RWPE2 (cell line): ENCODE measurements around the gene RSAD2.

Experiments used
- ATAC-seq: fragments of 200-7000 bp; cut with Tn5 transposase; 3 replicates; pipeline ENCODE4 v1.9.1; 2021; ENCODE audit warnings: low read depth
- DNase-seq: peaks from one replicate; pipeline ENCODE4 v3.0.0-alpha.2; 2020; ENCODE audit warnings: low spot score
- H3K27ac ChIP-seq: fragments of 450-650 bp; 2 replicates; pipeline ENCODE4 v1.5.1; 2017; ENCODE audit warnings: mild to moderate bottlenecking; ENCODE audit not compliant: poor library complexity, severe bottlenecking
- H3K27me3 ChIP-seq: fragments of 250-450 bp; sonication (Bioruptor Pico); 2 replicates; pipeline ENCODE4 v1.5.1; 2021; ENCODE audit warnings: mild to moderate bottlenecking, moderate library complexity; ENCODE audit not compliant: insufficient read depth, poor library complexity, severe bottlenecking
- H3K36me3 ChIP-seq: fragments of 250-450 bp; sonication (Bioruptor Pico); 2 replicates; pipeline ENCODE4 v1.5.1; 2020; ENCODE audit warnings: low read depth, mild to moderate bottlenecking, moderate library complexity
- H3K4me1 ChIP-seq: fragments of 250-450 bp; sonication (Bioruptor Pico); 2 replicates; pipeline ENCODE4 v1.5.1; 2021; ENCODE audit warnings: mild to moderate bottlenecking, moderate library complexity; ENCODE audit not compliant: insufficient read depth, poor library complexity, severe bottlenecking
- H3K4me3 ChIP-seq: fragments of 250-450 bp; sonication (Bioruptor Pico); 2 replicates; pipeline ENCODE4 v1.5.1; 2021; ENCODE audit warnings: mild to moderate bottlenecking, moderate library complexity; ENCODE audit not compliant: severe bottlenecking
- H3K9me3 ChIP-seq: fragments of 250-450 bp; sonication (Bioruptor Pico); 2 replicates; pipeline ENCODE4 v1.5.1; 2021; ENCODE audit warnings: mild to moderate bottlenecking, moderate library complexity; ENCODE audit not compliant: severe bottlenecking
- CTCF ChIP-seq: fragments of 450-650 bp; IDR thresholded peaks from one replicate; pipeline ENCODE4 v1.5.1; 2017; ENCODE audit warnings: mild to moderate bottlenecking, moderate library complexity; ENCODE audit not compliant: poor library complexity, severe bottlenecking

RSAD2 gene

GRCh38 chr2:6863792-6864191 lies 13.8 kb upstream of the RSAD2 start:
- DNase-seq (no peak), ATAC-seq (no peak)
- Histone ChIP-seq H3K4me3 (no peak overlapping the region), H3K27ac (no peak overlapping the region), H3K4me1 (no peaks in the 10 kb centered on the region), H3K27me3 (no peaks in the 10 kb centered on the region), H3K9me3 (no peaks in the 10 kb centered on the region), H3K36me3 (no peaks in the 10 kb centered on the region)
- no peak for TF ChIP-seq CTCF

DNA sequence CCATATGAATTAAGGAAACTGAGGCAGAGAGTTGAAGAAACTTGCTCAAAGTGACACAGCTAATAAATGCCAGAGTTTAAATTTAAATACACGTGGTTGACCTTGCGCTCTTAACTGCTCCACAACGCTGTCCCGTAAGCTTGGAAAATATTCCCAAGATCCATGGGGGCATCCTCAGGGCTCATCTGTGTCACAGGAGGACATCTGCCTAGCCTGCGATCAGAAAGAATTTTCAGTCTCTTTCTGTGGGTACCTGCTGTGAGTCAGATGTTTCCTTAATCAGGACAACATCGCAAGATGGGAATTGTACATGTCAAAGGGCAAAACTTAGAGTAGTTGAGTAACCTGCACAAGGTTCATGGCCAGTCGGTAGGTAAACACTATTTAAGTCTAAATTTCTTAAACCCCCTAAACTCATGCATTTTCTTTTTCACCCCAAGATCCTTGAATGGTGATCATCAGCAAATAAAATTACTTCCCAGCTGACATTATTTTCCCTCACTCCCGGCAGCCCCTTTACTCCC lies 13.3 kb upstream of the RSAD2 start:
- Histone ChIP-seq H3K4me3 (no peak overlapping the region), H3K9me3 (no peaks in the 10 kb centered on the region), H3K27me3 (no peaks in the 10 kb centered on the region), H3K4me1 (no peaks in the 10 kb centered on the region), H3K27ac (no peak overlapping the region), H3K36me3 (no peaks in the 10 kb centered on the region)
- TF ChIP-seq CTCF = no peak
- no peak for ATAC-seq
- DNase-seq = no peak

- DNase-seq (no peak), ATAC-seq (no peak)
- H3K9me3 ChIP-seq = no peaks in the 10 kb centered on the region
- H3K27ac ChIP-seq = no peak overlapping the region
- TF ChIP-seq CTCF = no peak
- no peaks in the 10 kb centered on the region for H3K36me3 ChIP-seq
- H3K4me3 ChIP-seq = peak overlapping the region; percentile 50
- H3K27me3 ChIP-seq = no peaks in the 10 kb centered on the region
- no peaks in the 10 kb centered on the region for H3K4me1 ChIP-seq
Observed at GRCh38 chr2:6864923-6865345, 12.6 kb upstream of the RSAD2 start.

- Histone ChIP-seq H3K27ac (no peak within 1 kb of the TSS), H3K4me3 (peak within 1 kb of the TSS; percentile 50), H3K27me3 (no peaks in the 10 kb centered on the region), H3K9me3 (no peaks in the 10 kb centered on the region), H3K36me3 (no peaks in the 10 kb centered on the region), H3K4me1 (no peaks in the 10 kb centered on the region)
- TF ChIP-seq CTCF = peak; percentile 21
- ATAC-seq (peak; percentile 65), DNase-seq (no peak)
Observed at GRCh38 chr2:6865346-6866274, 12.0 kb upstream of the RSAD2 start, which contains the start of gene CMPK2. Gene CMPK2, minus strand, starts transcription at chr2:6865907. Its CDS starts 211 bp downstream, at chr2:6865696.

DNA sequence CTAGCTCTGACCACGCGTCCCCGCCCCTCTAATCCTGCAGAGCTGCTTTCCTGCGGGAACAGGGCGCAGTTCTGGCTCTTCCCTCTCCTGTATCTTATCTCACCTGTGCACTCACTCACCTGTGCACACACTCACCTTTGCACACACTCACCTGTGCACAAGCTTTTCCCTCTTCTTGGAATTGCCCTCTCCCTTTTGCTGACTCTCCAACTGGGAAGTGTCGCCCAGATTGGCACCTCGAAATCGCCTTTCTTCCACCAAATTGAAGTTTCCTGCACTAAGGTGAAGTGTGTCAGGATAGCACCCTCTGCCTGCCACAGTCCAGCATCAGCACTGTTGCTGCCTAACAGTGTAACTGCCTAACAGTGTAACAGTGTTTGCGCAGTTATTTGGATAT lies 11.3 kb upstream of the RSAD2 start:
- TF ChIP-seq CTCF = peak; percentile 64

More for the DNA sequence above, 11.3 kb upstream of the RSAD2 start:
- DNase-seq (no peak), ATAC-seq (peak; percentile 86)
- H3K27ac ChIP-seq = no peak overlapping the region
- H3K4me1 ChIP-seq = no peaks in the 10 kb centered on the region
- H3K27me3 ChIP-seq = no peaks in the 10 kb centered on the region
- H3K9me3 ChIP-seq = no peaks in the 10 kb centered on the region
- no peaks in the 10 kb centered on the region for H3K36me3 ChIP-seq
- H3K4me3 ChIP-seq = peak overlapping the region; percentile 50
